Neural progenitor cell (in vitro differentiated cells): ENCODE measurements around the gene PKP2. TPM values are rescaled to one million over a fixed set of nuclear protein-coding genes. Genes with fewer than 3 reads are reported as not detected.

Experiments
- DNase-seq: peaks from one replicate; pipeline ENCODE4 v3.0.0-alpha.2; 2016; ENCODE audit warnings: low spot score
- H2AFZ ChIP-seq: fragments of 200-600 bp; sonication (generic); replicated peaks from 2 replicates; pipeline ENCODE4 v1.6.1; 2016; ENCODE audit warnings: antibody characterized with exemption
- H3F3A ChIP-seq: fragments of 200-600 bp; sonication (generic); 2 replicates; pipeline ENCODE4 v1.6.1; 2016; ENCODE audit warnings: antibody characterized with exemption, low read depth
- H3K27ac ChIP-seq: fragments of 200-600 bp; sonication (generic); 2 replicates; pipeline ENCODE4 v1.5.1; 2016; ENCODE audit warnings: mild to moderate bottlenecking
- H3K27me3 ChIP-seq: fragments of 200-600 bp; sonication (generic); 2 replicates; pipeline ENCODE4 v1.6.1; 2016; ENCODE audit warnings: mild to moderate bottlenecking, moderate library complexity
- H3K36me3 ChIP-seq: fragments of 200-600 bp; sonication (generic); 2 replicates; pipeline ENCODE4 v1.5.1; 2016
- H3K4me1 ChIP-seq: fragments of 200-600 bp; sonication (generic); 2 replicates; pipeline ENCODE4 v1.6.1; 2016; ENCODE audit warnings: mixed run types
- H3K4me2 ChIP-seq: fragments of 200-600 bp; sonication (generic); 2 replicates; pipeline ENCODE4 v1.6.1; 2016
- H3K4me3 ChIP-seq: fragments of 200-600 bp; sonication (generic); 2 replicates; pipeline ENCODE4 v1.5.1; 2016
- H3K79me2 ChIP-seq: fragments of 200-600 bp; sonication (generic); 2 replicates; pipeline ENCODE4 v1.6.1; 2016; ENCODE audit warnings: low read depth
- H3K9ac ChIP-seq: fragments of 200-600 bp; sonication (generic); 2 replicates; pipeline ENCODE4 v1.6.1; 2016
- H3K9me3 ChIP-seq: fragments of 200-600 bp; sonication (generic); 2 replicates; pipeline ENCODE4 v1.5.1; 2016; ENCODE audit warnings: low read depth
- H4K20me1 ChIP-seq: fragments of 200-600 bp; sonication (generic); 2 replicates; pipeline ENCODE4 v1.6.1; 2016; ENCODE audit warnings: low read depth
- H3K27ac Mint-ChIP-seq: 3 replicates; pipeline ENCODE4 v1.8.0; 2021; ENCODE audit warnings: mixed read lengths
- H3K27me3 Mint-ChIP-seq: 2 replicates; pipeline ENCODE4 v1.8.0; 2022; ENCODE audit warnings: low read depth, mild to moderate bottlenecking, inconsistent platforms, moderate library complexity, mixed read lengths; ENCODE audit not compliant: insufficient read depth
- H3K36me3 Mint-ChIP-seq: 3 replicates; pipeline ENCODE4 v1.8.0; 2021; ENCODE audit warnings: mixed read lengths
- H3K4me1 Mint-ChIP-seq: 3 replicates; pipeline ENCODE4 v1.8.0; 2021; ENCODE audit warnings: mixed read lengths
- H3K4me3 Mint-ChIP-seq: 3 replicates; pipeline ENCODE4 v1.8.0; 2021; ENCODE audit warnings: mild to moderate bottlenecking, moderate library complexity, mixed read lengths
- H3K9me3 Mint-ChIP-seq: 3 replicates; pipeline ENCODE4 v1.8.0; 2020; ENCODE audit warnings: mixed read lengths
- CTCF ChIP-seq: fragments of 200-600 bp; sonication (generic); IDR thresholded peaks from 2 replicates; pipeline ENCODE4 v1.5.1; 2017; ENCODE audit warnings: antibody characterized with exemption, mild to moderate bottlenecking
- EZH2 ChIP-seq: fragments of 200-600 bp; sonication (generic); IDR thresholded peaks from 2 replicates; pipeline ENCODE4 v1.6.1; 2017; ENCODE audit warnings: antibody characterized with exemption, mild to moderate bottlenecking, moderate library complexity
- EZH2phosphoT487 ChIP-seq: fragments of 200-600 bp; sonication (generic); IDR thresholded peaks from 2 replicates; pipeline ENCODE4 v1.6.1; 2017; ENCODE audit warnings: antibody characterized with exemption
- total RNA-seq: library from RNA; depleted of rRNA; stranded (reverse); fragments of >200 nt; gene quantifications from 2 replicates; pipeline ENCODE4 v1.2.3, GENCODE V29; 2015; ENCODE audit warnings: low replicate concordance

The PKP2 gene
- total RNA-seq, 1 donor from 2014 or later: 10.6 TPM

- no peaks in the 10 kb centered on the region for H3K9me3 Mint-ChIP-seq
- DNase-seq: no peak
- no peak overlapping the region for H3K27ac ChIP-seq
- TF ChIP-seq CTCF: no peak
- TF ChIP-seq EZH2: no peak
- TF ChIP-seq EZH2phosphoT487: no peak
- no peak overlapping the region for H3K4me3 Mint-ChIP-seq
- no peaks in the 10 kb centered on the region for H3K9me3 ChIP-seq
- H3K4me3 ChIP-seq: no peak overlapping the region
- H3K36me3 ChIP-seq: no peaks in the 10 kb centered on the region
- no peaks in the 10 kb centered on the region for H3K27me3 ChIP-seq
- H3K4me1 Mint-ChIP-seq: peaks cover 20% of the 10 kb centered on the region
- H4K20me1 ChIP-seq: no peaks in the 10 kb centered on the region
- H3K36me3 Mint-ChIP-seq: no peaks in the 10 kb centered on the region
- no peaks in the 10 kb centered on the region for H3F3A ChIP-seq
- H3K27ac Mint-ChIP-seq: no peak overlapping the region
- H3K27me3 Mint-ChIP-seq: no peaks in the 10 kb centered on the region
- no peak overlapping the region for H3K9ac ChIP-seq
- peaks cover 17% of the 10 kb centered on the region for H3K4me1 ChIP-seq
- H3K79me2 ChIP-seq: peaks cover 3% of the 10 kb centered on the region
- no peak overlapping the region for H3K4me2 ChIP-seq
- H2AFZ ChIP-seq: no peak overlapping the region
Observed at GRCh38 chr12:32889011-32889760, 7.4 kb downstream of the PKP2 start.

- Mint-ChIP-seq H3K27me3 (peaks cover 2% of the 10 kb centered on the region), H3K4me1 (peaks cover 7% of the 10 kb centered on the region), H3K36me3 (no peaks in the 10 kb centered on the region), H3K27ac (no peak overlapping the region), H3K9me3 (no peaks in the 10 kb centered on the region), H3K4me3 (no peak overlapping the region)
- Histone ChIP-seq H3K27me3 (no peaks in the 10 kb centered on the region), H3K9me3 (no peaks in the 10 kb centered on the region), H3K36me3 (no peaks in the 10 kb centered on the region), H3K9ac (no peak overlapping the region), H3K79me2 (no peaks in the 10 kb centered on the region), H3K27ac (no peak overlapping the region), H3K4me1 (peaks cover 1% of the 10 kb centered on the region), H2AFZ (no peak overlapping the region), H4K20me1 (no peaks in the 10 kb centered on the region), H3F3A (no peaks in the 10 kb centered on the region), H3K4me2 (no peak overlapping the region), H3K4me3 (no peak overlapping the region)
- DNase-seq: no peak
- no peak for TF ChIP-seq EZH2phosphoT487
- TF ChIP-seq EZH2: no peak
- TF ChIP-seq CTCF: no peak
Observed at GRCh38 chr12:32887058-32887457, 9.5 kb downstream of the PKP2 start.

- Histone ChIP-seq H4K20me1 (no peaks in the 10 kb centered on the region), H2AFZ (no peak overlapping the region), H3K79me2 (no peaks in the 10 kb centered on the region), H3K4me3 (no peak overlapping the region), H3K4me2 (no peak overlapping the region), H3K4me1 (no peaks in the 10 kb centered on the region), H3K9ac (no peak overlapping the region), H3F3A (no peaks in the 10 kb centered on the region), H3K9me3 (no peaks in the 10 kb centered on the region), H3K27me3 (no peaks in the 10 kb centered on the region), H3K36me3 (no peaks in the 10 kb centered on the region), H3K27ac (no peak overlapping the region)
- H3K9me3 Mint-ChIP-seq: no peaks in the 10 kb centered on the region
- DNase-seq: no peak
- no peaks in the 10 kb centered on the region for H3K36me3 Mint-ChIP-seq
- H3K27me3 Mint-ChIP-seq: peaks cover 2% of the 10 kb centered on the region
- H3K4me3 Mint-ChIP-seq: no peak overlapping the region
- no peak overlapping the region for H3K27ac Mint-ChIP-seq
- no peaks in the 10 kb centered on the region for H3K4me1 Mint-ChIP-seq
- TF ChIP-seq EZH2: no peak
- no peak for TF ChIP-seq EZH2phosphoT487
- TF ChIP-seq CTCF: no peak
Observed at GRCh38 chr12:32885831-32886230, 10.7 kb downstream of the PKP2 start.
